GM18502 (cell line): ENCODE results near the gene KRR1.

Experiments used
- ATAC-seq: cut with Tn5 transposase; IDR thresholded peaks from one replicate; pipeline ENCODE4 v1.9.1; 2021; ENCODE audit warnings: mild to moderate bottlenecking; ENCODE audit not compliant: unreplicated experiment, poor library complexity

KRR1 gene

GRCh38 chr12:75511116-75512048 is at the start of gene KRR1:
Gene KRR1 (minus strand): TSS chr12:75511609. CDS start chr12:75511597, 12 bp downstream.
- ATAC-seq = peak; percentile 96

DNA sequence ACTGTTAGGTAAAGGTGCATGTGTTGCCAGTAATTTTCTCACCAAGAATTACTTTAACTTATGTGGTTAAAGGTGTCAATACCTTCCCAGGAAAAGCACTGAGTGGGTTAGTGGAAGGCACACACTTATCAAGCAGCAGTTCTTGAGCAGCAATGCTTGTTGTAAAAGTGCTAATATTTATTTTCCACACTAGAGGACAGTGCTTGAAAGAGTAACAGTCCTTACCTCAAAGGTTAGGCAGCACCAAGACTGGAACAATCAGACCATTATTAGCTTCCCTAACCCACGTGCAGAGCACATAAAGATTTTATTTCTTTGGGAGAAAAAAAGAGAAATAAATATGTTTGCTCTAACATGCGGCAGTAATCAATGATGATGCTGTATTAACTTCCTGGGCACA is 48.8 kb upstream of the KRR1 start:
- no peak for ATAC-seq

DNA sequence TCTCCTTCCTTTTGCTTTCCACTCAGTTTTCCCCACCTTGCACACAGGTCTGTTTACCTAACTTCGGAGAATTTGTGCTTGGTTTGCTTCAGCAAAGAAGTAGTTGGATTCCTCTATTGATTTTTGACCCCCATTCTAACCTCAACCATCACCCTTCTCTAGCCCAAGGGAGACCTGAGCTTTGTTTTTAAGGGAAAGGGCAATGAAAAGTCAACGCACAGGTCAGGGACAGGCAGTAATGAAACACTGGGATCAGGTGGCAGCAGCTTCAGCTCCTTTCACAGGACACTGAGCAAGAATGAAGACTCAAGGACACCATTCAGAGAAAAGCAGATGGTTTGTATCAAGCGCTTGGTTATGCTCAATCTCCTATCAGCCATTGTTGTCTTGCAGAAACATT is 46.9 kb upstream of the KRR1 start:
- no peak for ATAC-seq

- no peak for ATAC-seq
These were observed 45.0 kb upstream of the KRR1 start for GRCh38 chr12:75556311-75556899.

DNA sequence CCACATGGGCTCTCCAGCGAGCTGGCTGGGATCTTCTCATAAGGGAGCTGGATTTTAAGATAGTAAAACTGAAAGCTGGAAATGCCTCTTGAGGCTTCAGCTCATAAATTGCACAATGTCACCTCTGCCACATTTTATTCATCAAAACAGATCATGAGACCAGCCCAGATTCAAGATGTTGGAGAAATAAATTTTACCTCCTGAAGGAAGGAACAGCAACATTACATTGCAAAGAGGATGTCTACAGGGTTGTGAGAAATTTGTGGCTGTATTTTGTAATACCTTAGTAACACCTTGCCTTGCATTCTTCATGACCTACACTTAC is 43.1 kb upstream of the KRR1 start:
- ATAC-seq = no peak

GRCh38 chr12:75553836-75554555 is 42.6 kb upstream of the KRR1 start:
- ATAC-seq = no peak

GRCh38 chr12:75553398-75553797 is 42.0 kb upstream of the KRR1 start:
- ATAC-seq = no peak

- ATAC-seq = no peak
These were observed 40.1 kb upstream of the KRR1 start for GRCh38 chr12:75551477-75551876.

- no peak for ATAC-seq
These were observed 39.2 kb upstream of the KRR1 start for GRCh38 chr12:75550401-75551240.

- no peak for ATAC-seq
These were observed 38.6 kb upstream of the KRR1 start for GRCh38 chr12:75549989-75550388.

DNA sequence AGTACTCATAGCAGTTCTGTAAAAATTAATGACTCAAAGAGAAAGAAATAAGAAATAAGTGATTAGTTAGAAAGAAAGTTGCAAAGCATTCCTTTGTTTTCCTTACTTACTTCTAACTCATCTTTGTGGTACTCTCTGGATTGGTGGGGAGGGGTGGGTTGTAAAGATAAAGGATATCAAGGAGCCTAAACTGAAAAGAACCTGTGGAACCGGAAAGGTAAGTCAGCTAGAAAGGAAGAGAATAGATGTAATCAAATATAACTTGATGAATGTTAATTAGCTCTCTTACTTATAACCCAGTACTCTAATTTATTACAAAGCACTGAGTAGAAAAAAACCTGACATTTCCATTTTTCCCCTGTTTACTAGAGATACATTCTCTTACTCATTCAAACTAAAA is 37.5 kb upstream of the KRR1 start:
- no peak for ATAC-seq

GRCh38 chr12:75545636-75546035 is 34.2 kb upstream of the KRR1 start:
- ATAC-seq = no peak

- ATAC-seq = no peak
These were observed 32.1 kb upstream of the KRR1 start for GRCh38 chr12:75543529-75543928.

- no peak for ATAC-seq
These were observed 31.5 kb upstream of the KRR1 start for GRCh38 chr12:75542942-75543341.

DNA sequence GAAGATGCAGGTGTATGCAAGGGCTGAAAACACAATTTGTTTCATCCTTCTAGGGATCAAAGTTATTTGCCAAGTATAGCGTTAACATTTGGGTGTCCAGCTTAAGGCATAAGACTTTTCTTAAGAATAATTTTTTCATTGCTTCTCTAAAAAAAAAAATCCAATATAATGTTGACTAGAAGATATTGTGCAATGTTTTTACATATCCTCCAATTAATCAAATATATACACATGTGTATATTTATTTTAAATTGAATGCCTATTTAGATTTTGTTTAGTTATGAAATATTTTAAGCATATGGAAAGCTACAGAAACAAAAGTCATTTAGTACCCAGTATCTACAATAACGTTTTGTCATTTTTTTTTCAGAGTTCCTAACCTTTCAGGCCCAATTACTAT is 28.5 kb upstream of the KRR1 start:
- no peak for ATAC-seq

DNA sequence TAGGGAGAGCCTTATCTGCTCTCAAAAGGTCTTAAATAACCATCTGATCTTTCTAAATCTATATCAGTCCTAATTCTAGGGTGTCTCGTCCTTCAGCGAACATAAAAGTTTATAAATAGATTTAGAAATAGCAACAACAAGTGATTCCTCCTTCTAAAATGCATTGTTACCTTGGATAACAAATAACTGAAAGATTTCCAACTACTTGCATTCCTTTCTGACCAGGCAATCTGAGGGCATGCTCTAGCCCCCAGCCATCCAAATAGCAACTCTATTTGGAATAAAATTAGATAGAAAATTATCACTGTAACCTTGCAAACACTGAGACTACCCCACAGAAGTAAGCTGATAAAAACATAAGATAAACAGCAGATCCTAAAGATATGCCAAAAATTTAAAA is 21.8 kb upstream of the KRR1 start:
- ATAC-seq = no peak

DNA sequence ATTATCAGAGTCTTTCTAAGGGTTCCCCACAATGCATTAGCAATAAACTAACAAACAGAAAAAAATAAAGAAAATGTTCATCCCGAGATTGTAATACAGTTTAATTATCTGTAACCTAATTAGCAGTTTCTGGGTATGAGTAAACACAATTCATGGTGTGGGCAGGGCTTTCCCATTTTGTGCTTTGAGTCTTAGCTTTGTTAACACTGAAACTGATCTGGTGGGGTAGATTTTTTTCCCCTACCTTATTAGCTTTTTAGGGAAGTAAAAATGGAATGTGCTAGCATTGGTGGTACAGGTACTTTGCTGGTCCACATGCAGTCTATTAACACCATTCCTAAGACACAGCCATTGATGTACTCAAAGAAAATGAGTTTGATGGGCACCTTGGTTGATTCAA is 18.4 kb upstream of the KRR1 start:
- no peak for ATAC-seq

- ATAC-seq = no peak
These were observed 17.9 kb upstream of the KRR1 start for GRCh38 chr12:75529316-75529715.

DNA sequence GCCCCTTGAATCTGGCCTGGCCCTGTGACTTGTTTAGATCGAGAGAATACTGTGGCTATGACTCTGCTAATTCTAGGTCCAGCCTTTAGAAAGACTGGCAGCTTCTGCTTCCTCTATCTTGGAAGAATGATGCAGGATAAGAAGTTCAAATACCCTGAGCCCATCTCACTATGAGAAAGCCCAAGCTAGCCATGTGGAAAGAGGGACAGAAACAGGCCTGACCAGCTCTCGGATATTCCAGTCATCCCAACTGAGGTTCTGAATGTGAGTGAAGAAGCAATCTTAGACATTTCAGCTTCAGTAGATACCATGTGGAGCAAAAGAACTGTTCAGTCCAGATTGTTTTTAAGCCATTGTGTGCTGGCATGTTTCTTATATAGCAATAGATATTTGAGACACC is 17.3 kb upstream of the KRR1 start:
- no peak for ATAC-seq

DNA sequence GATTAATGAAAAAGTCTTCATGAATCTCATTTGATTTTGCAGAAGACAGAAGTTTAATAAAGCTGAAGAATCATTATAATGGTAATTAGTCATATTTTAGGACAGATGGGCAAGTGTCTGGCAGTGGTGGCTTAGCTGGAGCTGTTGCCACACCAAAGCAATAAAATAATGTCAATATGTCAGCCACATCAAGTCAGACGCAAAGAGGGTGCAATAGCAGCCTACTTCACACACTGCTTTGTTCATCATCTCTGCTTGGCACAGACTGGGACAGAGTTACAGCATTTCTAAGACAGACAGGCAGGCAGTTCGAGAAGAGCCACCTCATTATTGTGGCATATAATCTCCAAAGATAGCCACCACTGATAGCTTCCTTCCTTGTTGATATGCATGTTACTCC is 16.9 kb upstream of the KRR1 start:
- ATAC-seq = no peak
